Hepatocyte (in vitro differentiated cells): ENCODE measurements around the gene CYFIP1.

Source experiments
- CTCF ChIP-seq: fragments of 200-600 bp; sonication (generic); IDR thresholded peaks from 2 replicates; pipeline ENCODE4 v1.5.1; 2016; ENCODE audit warnings: antibody characterized with exemption, mild to moderate bottlenecking; ENCODE audit not compliant: poor library complexity
- EZH2phosphoT487 ChIP-seq: fragments of 200-600 bp; sonication (generic); IDR thresholded peaks from one replicate; pipeline ENCODE4 v1.6.1; 2018; ENCODE audit warnings: antibody characterized with exemption, mild to moderate bottlenecking, low read depth, moderate library complexity; ENCODE audit not compliant: unreplicated experiment, severe bottlenecking

- TF ChIP-seq CTCF = no peak
- TF ChIP-seq EZH2phosphoT487 = no peak
Measured at GRCh38 chr15:22889146-22889818, 90.9 kb downstream of the CYFIP1 start.
